Fibroblast of peridontal ligament (primary cell): ENCODE measurements around the gene TTC7B.
A peak's percentile ranks its signal among the peaks of the same experiment; 100 is the strongest.

ENCODE experiments used
- DNase-seq: peaks from one replicate; pipeline ENCODE4 v3.0.0-alpha.2; 2010; ENCODE audit errors: extremely low read depth

The TTC7B gene

GRCh38 chr14:90512329-90512991 lies 303.8 kb downstream of the TTC7B start:
- DNase-seq = no peak

GRCh38 chr14:90511795-90512328 lies 304.4 kb downstream of the TTC7B start:
- no peak for DNase-seq

GRCh38 chr14:90511252-90511651 lies 305.0 kb downstream of the TTC7B start:
- DNase-seq = no peak

- DNase-seq = no peak
These were observed 306.1 kb downstream of the TTC7B start for GRCh38 chr14:90510159-90510558.

- DNase-seq = no peak
These were observed 306.8 kb downstream of the TTC7B start for GRCh38 chr14:90509403-90509802.

GRCh38 chr14:90508536-90509254 lies 307.5 kb downstream of the TTC7B start:
- no peak for DNase-seq

- DNase-seq = no peak
These were observed 308.2 kb downstream of the TTC7B start for GRCh38 chr14:90508036-90508435.

GRCh38 chr14:90507428-90507827 lies 308.8 kb downstream of the TTC7B start:
- DNase-seq = no peak

GRCh38 chr14:90506748-90507147 lies 309.5 kb downstream of the TTC7B start:
- no peak for DNase-seq

GRCh38 chr14:90505531-90505930 lies 310.7 kb downstream of the TTC7B start:
- no peak for DNase-seq

- no peak for DNase-seq
These were observed 311.6 kb downstream of the TTC7B start for GRCh38 chr14:90504643-90505042.

- no peak for DNase-seq
These were observed 312.6 kb downstream of the TTC7B start for GRCh38 chr14:90503582-90503981.

- DNase-seq = no peak
These were observed 313.5 kb downstream of the TTC7B start for GRCh38 chr14:90502760-90503159.

- no peak for DNase-seq
These were observed 315.4 kb downstream of the TTC7B start for GRCh38 chr14:90500665-90501370.

- no peak for DNase-seq
These were observed 316.1 kb downstream of the TTC7B start for GRCh38 chr14:90499908-90500664.

- no peak for DNase-seq
These were observed 317.1 kb downstream of the TTC7B start for GRCh38 chr14:90499121-90499520.

- no peak for DNase-seq
These were observed 318.0 kb downstream of the TTC7B start for GRCh38 chr14:90498198-90498597.

GRCh38 chr14:90496379-90496778 lies 319.9 kb downstream of the TTC7B start:
- DNase-seq = no peak

- peak; percentile 67 for DNase-seq
These were observed 320.6 kb downstream of the TTC7B start for GRCh38 chr14:90495357-90496276.

- no peak for DNase-seq
These were observed 324.2 kb downstream of the TTC7B start for GRCh38 chr14:90491911-90492531.
